Peyer's patch (tissue), 4 donors: ENCODE data around the gene PRDX6. TPM values are rescaled to one million over a fixed set of nuclear protein-coding genes. Genes with fewer than 3 reads are reported as not detected.

Experiments used
- DNase-seq, 3 donors: peaks; one replicate each; pipeline ENCODE4 v3.0.0-alpha.2; 2017 to 2019
- H3K27ac ChIP-seq, 4 donors: fragments of 200-600 bp; sonication (generic); one replicate each; pipeline ENCODE4 v1.5.1; 2016 to 2019
- H3K27me3 ChIP-seq, 2 donors: fragments of 200-600 bp; sonication (generic); one replicate each; pipeline ENCODE4 v1.5.1; 2019
- H3K36me3 ChIP-seq, 3 donors: fragments of 200-600 bp; sonication (generic); one replicate each; pipeline ENCODE4 v1.5.1; 2016 to 2019
- H3K4me1 ChIP-seq, 4 donors: fragments of 200-600 bp; sonication (generic); one replicate each; pipeline ENCODE4 v1.5.1; 2016 to 2019
- H3K4me3 ChIP-seq, 4 donors: fragments of 200-600 bp; sonication (generic); 1 replicate in 3 of 4; 2 replicates in 1 of 4; pipeline ENCODE4 v1.5.1; 2016 to 2019; ENCODE audit warnings: mild to moderate bottlenecking in 1 of 4
- H3K9me3 ChIP-seq, 4 donors: fragments of 200-600 bp; sonication (generic); one replicate each; pipeline ENCODE4 v1.5.1; 2016 to 2019; ENCODE audit warnings: mild to moderate bottlenecking in 1 of 4
- CTCF ChIP-seq, 6 experiments: fragments of 450-650 bp in 4 of 6; fragments of 200-600 bp in 2 of 6; sonication (generic) in 1 of 6; IDR thresholded peaks; one replicate each; pipeline ENCODE4 v1.5.1; 2017 to 2019; ENCODE audit warnings: antibody characterized with exemption in 6 of 6, mild to moderate bottlenecking in 3 of 6, moderate library complexity in 1 of 6
- POLR2A ChIP-seq, 2 donors: fragments of 450-650 bp; IDR thresholded peaks; one replicate each; pipeline ENCODE4 v1.5.1; 2017; ENCODE audit warnings: antibody characterized with exemption in 2 of 2, mild to moderate bottlenecking in 2 of 2, moderate library complexity in 2 of 2
- total RNA-seq, 4 donors: library from RNA; depleted of rRNA; stranded (reverse); fragments of >200 nt; gene quantifications; one replicate each; pipeline ENCODE4 v1.1.0, GENCODE V29; 2016

PRDX6 gene
- total RNA-seq, 4 donors from 2014 or later, result 75.3 to 130 (median 108) TPM

DNA sequence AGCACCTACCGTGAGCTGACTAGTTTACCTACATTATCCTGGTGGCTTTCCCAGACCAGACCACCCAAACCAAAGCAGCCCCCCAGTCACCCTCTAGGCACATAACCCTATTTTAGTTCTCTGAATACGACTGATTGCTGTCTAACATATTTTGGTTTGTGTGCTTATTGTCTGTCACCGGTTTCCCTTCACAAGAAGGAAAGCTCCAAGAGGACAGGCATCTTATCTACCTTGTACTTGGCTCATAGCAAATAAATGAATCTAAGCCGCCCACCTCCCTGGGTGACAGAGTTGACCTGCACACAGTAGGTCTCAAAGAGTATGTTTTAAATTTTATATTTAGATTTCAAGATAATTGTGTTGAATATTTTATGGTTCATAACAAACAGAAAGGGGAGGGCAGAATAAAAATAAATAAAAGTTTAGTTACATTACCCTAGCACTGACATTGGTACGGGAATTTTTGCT, 904 bp upstream of the PRDX6 start:
- DNase-seq, result no peak
- Histone ChIP-seq H3K27me3 (no peaks in the 10 kb centered on the region), H3K9me3 (no peaks in the 10 kb centered on the region), H3K27ac (peak overlapping the region; percentile 91 to 96 (median 93)), H3K4me3 (peak overlapping the region; percentile 83 to 86 (median 84)), H3K36me3 (peaks cover 0 to 5% (median 0%) of the 10 kb centered on the region in 3 donors), H3K4me1 (peaks cover 0 to 49% (median 13%) of the 10 kb centered on the region in 4 donors)
- TF ChIP-seq CTCF (IDR thresholded peaks at IDR 0.05) (no peak), POLR2A (IDR thresholded peaks at IDR 0.05) (no peak)

- Histone ChIP-seq H3K4me3 (peak overlapping the region; percentile 83 to 86 (median 84)), H3K9me3 (no peaks in the 10 kb centered on the region), H3K27ac (peak overlapping the region; percentile 91 to 96 (median 93)), H3K4me1 (peaks cover 0 to 49% (median 13%) of the 10 kb centered on the region in 4 donors), H3K27me3 (no peaks in the 10 kb centered on the region), H3K36me3 (peaks cover 0 to 10% (median 0%) of the 10 kb centered on the region in 3 donors)
- DNase-seq, result peak; percentile 89 to 95 (median 91)
- TF ChIP-seq CTCF (IDR thresholded peaks at IDR 0.05), result peak in 1 of 6 experiments; percentile 2
- TF ChIP-seq POLR2A (IDR thresholded peaks at IDR 0.05), result peak; percentile 33 to 43
These were observed 360 bp upstream of the PRDX6 start for GRCh38 chr1:173476665-173477285.

DNA sequence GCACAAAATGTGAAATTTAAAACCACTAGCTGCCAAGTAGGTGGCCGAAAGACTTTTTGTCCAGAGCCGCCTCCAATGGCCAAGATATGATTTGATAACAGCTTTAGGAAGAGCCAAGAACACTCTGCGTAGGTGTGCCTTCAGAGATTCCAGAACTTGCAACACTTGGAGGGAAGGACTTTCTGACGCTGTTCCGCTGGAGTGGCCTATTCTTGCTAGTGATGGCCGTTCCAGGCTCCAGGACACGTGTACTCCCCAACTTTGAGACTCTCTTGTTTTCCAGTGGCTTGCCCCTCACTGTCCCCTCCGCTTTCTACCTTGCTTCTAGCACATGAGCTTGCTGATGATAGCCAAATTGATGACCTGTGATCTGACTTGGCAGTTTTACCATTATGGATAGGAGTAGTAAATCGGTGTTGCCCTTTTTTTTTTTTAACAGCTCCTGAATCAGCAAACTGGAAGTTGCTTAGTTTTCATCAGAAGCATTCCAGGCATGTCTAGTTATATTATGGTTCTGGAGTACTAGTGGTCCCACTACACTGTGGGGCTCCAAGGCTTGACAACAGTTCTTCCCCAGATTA, 1.0 kb downstream of the PRDX6 start:
- Histone ChIP-seq H3K4me1 (peaks cover 0 to 49% (median 13%) of the 10 kb centered on the region in 4 donors), H3K27ac (peak overlapping the region; percentile 91 to 96 (median 93)), H3K36me3 (peaks cover 0 to 24% (median 4%) of the 10 kb centered on the region in 3 donors), H3K27me3 (no peaks in the 10 kb centered on the region), H3K4me3 (peak overlapping the region; percentile 83 to 86 (median 84)), H3K9me3 (no peaks in the 10 kb centered on the region)
- peak; percentile 23 to 59 (median 49) for DNase-seq
- TF ChIP-seq POLR2A (IDR thresholded peaks at IDR 0.05) (no peak), CTCF (IDR thresholded peaks at IDR 0.05) (no peak)

- peaks cover 0 to 36% (median 13%) of the 10 kb centered on the region in 4 donors for H3K4me1 ChIP-seq
- H3K9me3 ChIP-seq, result no peaks in the 10 kb centered on the region
- no peak overlapping the region for H3K27ac ChIP-seq
- TF ChIP-seq CTCF (IDR thresholded peaks at IDR 0.05), result no peak
- TF ChIP-seq POLR2A (IDR thresholded peaks at IDR 0.05), result no peak
- peaks cover 0 to 38% (median 4%) of the 10 kb centered on the region in 3 donors for H3K36me3 ChIP-seq
- no peaks in the 10 kb centered on the region for H3K27me3 ChIP-seq
- no peak overlapping the region for H3K4me3 ChIP-seq
- no peak for DNase-seq
These were observed 2.5 kb downstream of the PRDX6 start for GRCh38 chr1:173479649-173480048.

DNA sequence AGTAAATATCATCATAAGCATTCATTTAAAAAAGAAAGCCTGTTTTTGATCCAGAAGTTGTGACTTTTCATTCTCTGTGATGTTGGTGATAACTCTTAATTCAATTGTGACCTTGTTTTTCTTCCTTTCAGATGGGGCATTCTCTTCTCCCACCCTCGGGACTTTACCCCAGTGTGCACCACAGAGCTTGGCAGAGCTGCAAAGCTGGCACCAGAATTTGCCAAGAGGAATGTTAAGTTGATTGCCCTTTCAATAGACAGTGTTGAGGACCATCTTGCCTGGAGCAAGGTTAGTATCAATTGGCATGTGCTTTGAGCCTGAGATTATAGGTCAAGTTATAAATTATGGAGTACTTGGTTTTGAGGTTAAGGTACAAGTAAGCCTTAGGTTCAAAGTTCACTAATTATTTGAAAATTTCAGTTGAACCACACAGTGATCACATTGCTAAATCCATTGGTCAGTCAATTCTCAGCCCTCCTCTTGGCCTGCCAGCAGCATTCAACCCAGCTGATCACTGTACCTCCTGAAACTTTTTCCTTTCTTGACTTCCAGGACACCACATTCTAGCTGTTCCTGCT, 4.1 kb downstream of the PRDX6 start:
- no peak overlapping the region for H3K4me3 ChIP-seq
- no peaks in the 10 kb centered on the region for H3K9me3 ChIP-seq
- H3K27ac ChIP-seq, result no peak overlapping the region
- TF ChIP-seq CTCF (IDR thresholded peaks at IDR 0.05) (no peak), POLR2A (IDR thresholded peaks at IDR 0.05) (no peak)
- H3K4me1 ChIP-seq, result peaks cover 0 to 19% (median 7%) of the 10 kb centered on the region in 4 donors
- H3K36me3 ChIP-seq, result peaks cover 0 to 55% (median 4%) of the 10 kb centered on the region in 3 donors
- no peak for DNase-seq
- H3K27me3 ChIP-seq, result no peaks in the 10 kb centered on the region
